Activated T-helper 1 cell treated with anti-CD3 and anti-CD28 coated beads, Interleukin-12 subunit alpha, Interleukin-12 subunit beta, Interleukin-2, Interleukin-4 antibody, amounts not matched to agents 30 ng/mL and 10 ng/mL and 1 ng/mL, durations not matched to agents 14 hours and 24 hours and 36 hours (primary cell): Measurements from ENCODE around the gene GPAM. TPM values are rescaled to one million over a fixed set of nuclear protein-coding genes. Genes with fewer than 3 reads are reported as not detected.
A peak's percentile ranks its signal among the peaks of the same experiment; 100 is the strongest.

Experiments used
- DNase-seq: peaks from one replicate; pipeline ENCODE4 v3.0.0; 2021; ENCODE audit warnings: low spot score
- H3K27ac Mint-ChIP-seq: one replicate; pipeline ENCODE4 v1.8.0; 2021; ENCODE audit warnings: mild to moderate bottlenecking, mixed read lengths
- H3K27me3 Mint-ChIP-seq: one replicate; pipeline ENCODE4 v1.8.0; 2022; ENCODE audit warnings: mild to moderate bottlenecking, moderate library complexity, mixed read lengths; ENCODE audit not compliant: insufficient read depth
- H3K36me3 Mint-ChIP-seq: one replicate; pipeline ENCODE4 v1.8.0; 2021; ENCODE audit warnings: low read depth, mixed read lengths
- H3K4me1 Mint-ChIP-seq: one replicate; pipeline ENCODE4 v1.8.0; 2021; ENCODE audit warnings: low read depth, mixed read lengths
- H3K4me3 Mint-ChIP-seq: one replicate; pipeline ENCODE4 v1.8.0; 2021; ENCODE audit warnings: mild to moderate bottlenecking, moderate library complexity, mixed read lengths
- H3K9me3 Mint-ChIP-seq: one replicate; pipeline ENCODE4 v1.8.0; 2021; ENCODE audit warnings: mixed read lengths
- intact Hi-C: fragments of 100-400 bp; cut with micrococcal nuclease; formaldehyde crosslinking; loops from one replicate; pipeline ENCODE4 v1.15.1; 2024
- total RNA-seq: library from RNA; stranded (reverse); gene quantifications from 2 replicates; pipeline ENCODE4 v1.2.3, GENCODE V29; 2022

Gene GPAM
- total RNA-seq, 1 donor from 2014 or later = 10.5 TPM

DNA sequence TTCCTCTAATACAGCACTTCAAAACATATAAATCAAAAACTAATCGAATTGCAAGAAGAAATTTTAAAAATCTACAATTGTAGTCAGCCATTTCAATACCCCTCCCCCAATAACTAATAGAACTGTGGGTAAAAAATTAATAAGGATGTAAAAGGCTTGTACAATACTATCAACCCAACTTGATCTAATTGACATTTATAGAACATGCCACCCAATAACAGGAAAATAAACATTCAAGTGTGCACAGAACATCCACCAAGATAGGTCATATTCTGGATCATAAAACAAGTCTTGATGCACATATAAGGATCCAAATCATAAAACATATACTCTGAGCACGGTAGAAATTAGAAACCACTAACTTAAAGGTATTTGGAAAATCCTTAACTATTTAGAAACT is 4.0 kb upstream of the GPAM start:
- Mint-ChIP-seq H3K9me3 (peaks cover 9% of the 10 kb centered on the region), H3K27ac (no peak overlapping the region), H3K4me1 (peaks cover 32% of the 10 kb centered on the region), H3K27me3 (peaks cover 4% of the 10 kb centered on the region), H3K36me3 (no peaks in the 10 kb centered on the region), H3K4me3 (no peak overlapping the region)
- DNase-seq = no peak
- intact Hi-C loops = loop anchor here (10.0 kb wide), 1 partner anchor 1273 kb away; the partner anchor contains the start of genes BBIP1 and SHOC2

DNA sequence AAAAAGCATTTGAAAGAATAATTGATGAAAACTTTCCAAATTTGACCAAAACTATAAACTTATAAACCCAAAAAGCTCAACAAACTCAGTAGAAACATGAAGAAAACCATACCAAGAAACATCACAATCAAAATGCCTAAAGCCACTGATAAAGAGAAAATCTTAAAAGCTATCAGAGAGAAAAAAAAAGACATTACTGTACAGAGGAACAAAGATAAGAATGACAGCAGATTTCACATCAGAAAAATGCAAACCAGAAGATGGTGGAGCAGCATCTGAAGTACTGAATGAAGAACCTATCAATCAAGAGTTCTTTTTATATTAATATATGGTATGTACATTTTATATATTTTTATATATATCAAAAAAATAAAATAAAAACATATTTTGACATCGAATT is 2.4 kb upstream of the GPAM start:
- intact Hi-C loops = loop anchor here (10.0 kb wide), 1 partner anchor 1271 kb away; the partner anchor contains the start of genes BBIP1 and SHOC2
- Mint-ChIP-seq H3K36me3 (no peaks in the 10 kb centered on the region), H3K4me3 (no peak overlapping the region), H3K27ac (no peak overlapping the region), H3K27me3 (peaks cover 4% of the 10 kb centered on the region), H3K9me3 (peaks cover 9% of the 10 kb centered on the region), H3K4me1 (peaks cover 34% of the 10 kb centered on the region)
- DNase-seq = no peak

DNA sequence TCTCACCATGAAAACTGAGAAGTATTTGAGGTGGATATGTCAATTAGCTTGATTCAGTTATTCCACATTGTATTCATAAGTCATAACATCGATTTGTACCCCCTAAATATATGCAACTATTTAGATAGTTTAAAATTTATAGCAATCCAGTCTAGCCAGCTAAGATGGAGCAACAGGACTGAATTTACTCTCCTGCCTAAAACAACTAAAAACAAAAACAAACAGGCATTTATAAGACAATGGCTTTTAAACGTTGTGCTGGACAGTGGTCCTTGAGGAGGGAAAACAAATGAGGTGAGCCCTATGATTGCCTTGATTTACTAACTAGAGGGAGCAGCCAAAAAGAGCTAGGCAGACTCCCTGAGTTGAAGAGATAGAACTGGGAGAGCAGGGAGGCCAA is 814 bp upstream of the GPAM start:
- no peak for DNase-seq
- H3K27me3 Mint-ChIP-seq = peaks cover 4% of the 10 kb centered on the region
- H3K4me1 Mint-ChIP-seq = peaks cover 34% of the 10 kb centered on the region
- intact Hi-C loops = loop anchor here (5.0 to 10.0 kb wide), 3 partner anchors 193 to 1572 kb away; partner anchors contain the start of genes BBIP1 and SHOC2
- H3K36me3 Mint-ChIP-seq = peaks cover 4% of the 10 kb centered on the region
- peaks cover 9% of the 10 kb centered on the region for H3K9me3 Mint-ChIP-seq
- no peak overlapping the region for H3K27ac Mint-ChIP-seq
- peak overlapping the region; percentile 86 for H3K4me3 Mint-ChIP-seq

DNA sequence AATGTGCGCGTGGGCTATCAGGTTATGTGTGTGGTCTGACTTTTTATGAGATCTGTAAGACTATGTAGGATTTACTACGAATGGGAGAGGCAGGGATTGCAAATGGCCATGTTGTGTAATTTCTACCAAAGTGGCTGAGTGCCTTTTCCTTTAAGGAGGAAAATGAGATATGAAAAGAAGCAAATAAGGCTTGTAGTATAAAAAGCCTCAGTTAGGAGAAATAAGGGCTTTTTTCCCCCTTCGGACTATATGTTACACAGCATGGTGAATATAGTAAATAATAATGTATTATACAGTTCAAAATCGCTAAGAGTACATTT is 447 bp upstream of the GPAM start:
- Mint-ChIP-seq H3K27me3 (peaks cover 4% of the 10 kb centered on the region), H3K4me3 (peak overlapping the region; percentile 86)
- intact Hi-C loops = loop anchor here (5.0 to 10.0 kb wide), 3 partner anchors 193 to 1572 kb away; partner anchors contain the start of genes BBIP1 and SHOC2

DNA sequence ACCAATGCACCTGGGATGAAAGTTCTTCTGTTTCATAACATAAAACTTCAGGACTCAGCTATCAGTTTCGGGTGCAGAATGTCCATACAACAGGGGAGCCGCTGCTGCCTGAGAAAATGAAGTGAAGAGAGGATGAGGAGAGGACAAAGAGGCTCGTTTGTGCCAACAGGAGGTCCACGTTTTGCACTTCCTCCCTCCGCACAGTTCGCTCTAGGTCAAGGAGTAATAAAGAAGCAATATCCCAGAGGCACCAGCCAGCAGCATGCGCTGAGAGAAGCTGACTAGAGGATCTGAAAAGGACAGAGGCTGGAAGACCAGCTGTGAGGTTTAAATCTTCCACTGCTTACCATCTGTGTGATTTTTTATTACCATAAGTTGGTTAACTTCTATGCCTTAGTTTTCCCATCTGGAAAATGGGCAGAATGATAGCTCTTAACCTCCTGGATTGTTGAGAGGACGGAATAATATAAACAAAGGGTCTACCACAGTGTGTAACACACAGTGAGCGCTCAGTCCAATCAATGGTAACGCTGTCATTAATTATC is 709 bp downstream of the GPAM start:
- peaks cover 4% of the 10 kb centered on the region for H3K27me3 Mint-ChIP-seq
- H3K4me3 Mint-ChIP-seq = peak overlapping the region; percentile 86
- H3K36me3 Mint-ChIP-seq = peaks cover 4% of the 10 kb centered on the region
- H3K4me1 Mint-ChIP-seq = peaks cover 34% of the 10 kb centered on the region
- peak overlapping the region; percentile 93 for H3K27ac Mint-ChIP-seq
- intact Hi-C loops = loop anchor here (1.0 to 10.0 kb wide), 7 partner anchors 43 to 1571 kb away; partner anchors contain the start of genes BBIP1, SHOC2 and VTI1A
- H3K9me3 Mint-ChIP-seq = peaks cover 9% of the 10 kb centered on the region
- no peak for DNase-seq

More for the DNA sequence above, 447 bp upstream of the GPAM start:
- Mint-ChIP-seq H3K36me3 (peaks cover 4% of the 10 kb centered on the region), H3K4me1 (peaks cover 34% of the 10 kb centered on the region), H3K9me3 (peaks cover 9% of the 10 kb centered on the region), H3K27ac (peak overlapping the region; percentile 93)
- no peak for DNase-seq

DNA sequence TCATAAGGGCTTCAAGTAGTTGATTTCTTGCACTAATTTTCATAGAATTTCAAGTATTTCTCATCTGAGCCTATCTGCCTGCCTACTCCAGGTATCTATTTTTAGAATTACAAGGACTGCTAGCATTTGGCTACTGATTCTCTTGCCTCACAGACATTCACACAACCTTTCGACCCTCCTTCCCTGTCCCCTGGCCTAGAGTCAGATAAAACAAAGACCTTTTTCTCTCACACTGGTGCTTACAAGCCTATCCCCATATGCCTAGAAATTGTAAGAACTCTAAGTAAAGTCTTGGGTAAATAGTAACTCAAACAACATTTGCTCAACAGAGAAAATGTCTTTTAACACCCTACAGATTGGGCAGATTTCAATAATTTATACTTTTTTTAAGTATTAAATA is 6.3 kb downstream of the GPAM start:
- H3K27ac Mint-ChIP-seq = no peak overlapping the region
- no peaks in the 10 kb centered on the region for H3K4me1 Mint-ChIP-seq
- H3K4me3 Mint-ChIP-seq = no peak overlapping the region
- peaks cover 14% of the 10 kb centered on the region for H3K36me3 Mint-ChIP-seq
- no peaks in the 10 kb centered on the region for H3K27me3 Mint-ChIP-seq
- intact Hi-C loops = no loop called here
- H3K9me3 Mint-ChIP-seq = no peaks in the 10 kb centered on the region
- DNase-seq = no peak

DNA sequence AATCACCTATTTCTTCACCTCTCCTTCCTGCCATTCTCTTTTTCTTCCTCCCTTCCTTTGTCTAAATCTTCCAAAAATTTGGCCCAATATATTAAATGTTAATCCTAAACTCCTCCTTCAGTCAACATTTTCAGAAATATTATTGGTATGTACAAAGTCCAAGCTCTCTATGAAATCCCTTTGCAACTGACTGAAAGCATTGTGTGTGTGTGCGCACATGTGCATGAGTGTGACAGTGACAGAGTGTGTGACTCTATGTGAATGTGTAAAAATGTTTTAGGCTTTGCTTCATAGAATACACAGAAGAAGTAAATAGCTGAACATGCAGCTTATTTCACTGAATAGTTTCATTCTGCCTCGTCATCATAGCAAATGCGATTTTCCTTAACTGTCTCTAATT is 7.0 kb downstream of the GPAM start:
- Mint-ChIP-seq H3K9me3 (no peaks in the 10 kb centered on the region), H3K27me3 (no peaks in the 10 kb centered on the region), H3K27ac (no peak overlapping the region), H3K36me3 (peaks cover 17% of the 10 kb centered on the region), H3K4me3 (no peak overlapping the region), H3K4me1 (no peaks in the 10 kb centered on the region)
- intact Hi-C loops = no loop called here
- no peak for DNase-seq

DNA sequence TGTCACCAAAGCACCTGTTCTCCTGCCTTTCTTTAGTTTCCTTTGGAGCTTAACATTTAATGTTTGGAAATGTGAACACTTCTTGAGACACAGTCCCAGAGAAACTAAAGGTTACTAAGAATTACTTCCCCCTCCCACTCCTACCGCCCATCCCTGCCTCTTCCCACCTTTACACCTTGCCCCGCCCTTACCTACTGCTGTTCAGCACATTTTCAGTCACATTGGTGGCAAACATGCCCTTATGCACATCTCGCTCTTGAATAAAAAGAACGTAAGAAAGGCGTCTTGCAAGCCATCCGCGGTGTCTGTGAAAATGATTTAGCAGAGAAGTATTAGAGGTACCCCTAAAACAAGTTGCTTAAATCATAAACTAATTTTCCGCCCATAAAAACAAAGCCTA is 8.2 kb downstream of the GPAM start:
- no peaks in the 10 kb centered on the region for H3K4me1 Mint-ChIP-seq
- intact Hi-C loops = no loop called here
- no peak for DNase-seq
- no peaks in the 10 kb centered on the region for H3K9me3 Mint-ChIP-seq
- H3K27ac Mint-ChIP-seq = no peak overlapping the region
- no peaks in the 10 kb centered on the region for H3K27me3 Mint-ChIP-seq
- H3K36me3 Mint-ChIP-seq = peaks cover 17% of the 10 kb centered on the region
- no peak overlapping the region for H3K4me3 Mint-ChIP-seq

DNA sequence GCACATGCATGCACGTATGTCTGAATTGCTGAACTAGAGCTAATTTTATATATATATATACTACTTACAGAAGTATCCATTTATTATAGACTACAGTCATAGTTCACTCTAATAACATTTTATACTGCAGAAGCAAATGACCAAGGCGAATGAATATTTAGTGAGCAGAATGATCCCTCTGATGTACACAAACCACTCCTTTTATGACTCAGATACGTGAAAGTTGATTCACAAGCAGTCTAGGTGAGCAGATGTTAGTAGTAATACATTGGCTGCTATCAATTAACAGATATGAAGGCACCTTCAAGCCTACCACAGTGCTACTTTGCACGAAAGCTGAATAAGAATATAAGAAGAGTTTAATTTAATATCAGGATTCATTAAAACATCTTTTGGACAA is 10.4 kb downstream of the GPAM start:
- intact Hi-C loops = no loop called here
- H3K4me1 Mint-ChIP-seq = no peaks in the 10 kb centered on the region
- DNase-seq = no peak
- no peak overlapping the region for H3K4me3 Mint-ChIP-seq
- peaks cover 23% of the 10 kb centered on the region for H3K36me3 Mint-ChIP-seq
- H3K9me3 Mint-ChIP-seq = no peaks in the 10 kb centered on the region
- no peaks in the 10 kb centered on the region for H3K27me3 Mint-ChIP-seq
- no peak overlapping the region for H3K27ac Mint-ChIP-seq

DNA sequence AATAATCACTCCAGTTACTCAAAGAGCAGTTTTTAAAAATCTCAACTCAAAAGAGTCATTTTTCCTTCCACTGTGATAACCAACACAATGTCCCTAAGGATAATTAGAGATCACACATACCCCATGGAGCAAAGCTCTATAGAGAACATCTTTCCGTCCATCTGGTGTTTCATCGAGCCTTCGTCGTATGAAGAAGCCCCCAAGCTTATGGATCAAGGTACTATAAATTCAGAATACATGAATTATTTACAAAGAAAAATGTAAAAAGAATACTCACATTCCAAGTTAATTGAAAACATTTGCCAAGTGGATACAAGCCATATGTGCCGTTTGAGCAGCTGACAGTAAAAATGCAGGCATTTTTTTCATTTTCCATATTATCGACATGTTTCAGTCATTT is 14.8 kb downstream of the GPAM start:
- H3K4me3 Mint-ChIP-seq = no peak overlapping the region
- H3K36me3 Mint-ChIP-seq = peaks cover 20% of the 10 kb centered on the region
- no peaks in the 10 kb centered on the region for H3K9me3 Mint-ChIP-seq
- H3K4me1 Mint-ChIP-seq = no peaks in the 10 kb centered on the region
- H3K27me3 Mint-ChIP-seq = no peaks in the 10 kb centered on the region
- no peak for DNase-seq
- intact Hi-C loops = no loop called here
- H3K27ac Mint-ChIP-seq = no peak overlapping the region

DNA sequence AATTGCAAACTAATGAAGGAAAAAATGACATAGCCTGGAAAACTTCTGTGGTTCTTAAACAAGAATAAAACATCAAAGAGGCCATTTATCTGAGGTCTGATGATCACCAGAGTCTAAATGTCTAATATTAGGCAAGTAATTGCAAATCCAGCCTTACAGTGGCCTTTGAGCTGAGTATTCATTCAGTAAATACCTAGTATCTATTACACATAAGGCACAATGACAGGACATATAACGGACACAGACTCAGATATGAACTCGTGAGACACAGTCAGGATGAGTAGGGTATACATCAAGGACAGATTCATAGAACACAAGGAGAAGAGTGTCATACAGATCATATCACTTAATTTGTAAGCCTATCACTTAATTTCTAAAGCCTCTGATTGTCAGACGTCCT is 16.8 kb downstream of the GPAM start:
- Mint-ChIP-seq H3K4me3 (no peak overlapping the region), H3K4me1 (no peaks in the 10 kb centered on the region), H3K27me3 (no peaks in the 10 kb centered on the region), H3K36me3 (peaks cover 21% of the 10 kb centered on the region), H3K27ac (no peak overlapping the region), H3K9me3 (no peaks in the 10 kb centered on the region)
- intact Hi-C loops = no loop called here
- DNase-seq = no peak

DNA sequence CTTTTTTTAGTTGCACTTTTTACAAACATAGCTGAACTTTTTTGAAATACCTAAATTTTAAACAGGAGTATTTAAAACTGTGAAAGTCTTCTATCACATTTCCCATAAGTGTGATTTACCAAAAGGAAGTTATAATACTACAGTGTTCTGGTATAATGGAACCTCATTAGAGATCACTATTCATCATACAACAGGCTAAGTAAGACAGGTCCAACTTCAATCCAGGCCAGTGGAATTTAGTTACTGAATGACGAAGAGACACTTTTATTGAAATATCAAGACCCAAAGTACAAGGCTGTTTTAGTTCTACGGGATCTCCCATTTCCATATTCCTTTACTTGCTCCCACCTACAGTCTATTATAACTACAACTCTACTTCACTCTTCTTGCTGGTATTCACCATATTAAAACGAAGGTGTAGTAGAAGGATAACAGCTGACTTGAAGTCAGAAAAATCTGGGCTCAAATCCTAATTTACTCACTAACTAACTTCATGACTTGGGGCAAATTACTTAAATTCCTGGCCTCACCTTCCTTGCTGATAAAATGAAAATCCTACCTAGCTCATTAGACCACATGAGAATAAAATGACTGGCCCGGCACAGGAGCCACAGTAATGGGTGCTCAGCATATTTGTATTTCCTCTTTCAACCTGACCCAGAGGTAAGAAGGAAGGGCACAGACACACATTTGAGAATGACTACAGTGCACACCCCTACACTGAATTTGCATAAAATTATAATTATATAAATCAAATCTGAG is 21.6 kb downstream of the GPAM start:
- Mint-ChIP-seq H3K4me1 (no peaks in the 10 kb centered on the region), H3K27ac (no peak overlapping the region), H3K4me3 (no peak overlapping the region), H3K36me3 (peaks cover 29% of the 10 kb centered on the region), H3K27me3 (no peaks in the 10 kb centered on the region), H3K9me3 (no peaks in the 10 kb centered on the region)
- DNase-seq = no peak
- intact Hi-C loops = no loop called here

DNA sequence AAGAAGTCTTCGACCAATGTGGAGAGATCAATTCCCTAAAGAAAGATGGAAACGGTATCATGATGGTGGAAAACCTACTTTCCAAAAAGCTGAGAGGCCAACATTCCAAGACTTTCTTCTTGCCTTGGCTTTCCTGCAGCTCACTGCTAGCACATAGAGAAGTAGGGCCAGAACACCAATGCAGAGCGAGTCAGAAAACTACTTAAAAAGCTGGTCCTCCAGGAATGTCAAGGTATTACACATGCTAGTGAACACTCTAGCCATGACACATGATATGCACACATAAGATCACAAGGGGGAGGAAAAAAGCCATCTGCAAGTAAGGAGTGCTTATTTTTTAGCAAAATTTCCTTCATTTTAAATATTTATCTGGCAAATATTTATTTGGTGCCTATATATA is 22.7 kb downstream of the GPAM start:
- Mint-ChIP-seq H3K27me3 (no peaks in the 10 kb centered on the region), H3K9me3 (no peaks in the 10 kb centered on the region), H3K36me3 (peaks cover 31% of the 10 kb centered on the region), H3K4me3 (no peak overlapping the region), H3K27ac (no peak overlapping the region), H3K4me1 (no peaks in the 10 kb centered on the region)
- intact Hi-C loops = no loop called here
- DNase-seq = no peak
